ENCODE measurements around the gene ZRANB2. TPM values are rescaled to one million over a fixed set of nuclear protein-coding genes. Genes with fewer than 3 reads are reported as not detected.

Gene ZRANB2
- polyA plus RNA-seq, 1 donor from 2014 or later = 53.3 TPM

GRCh38 chr1:71046891-71047634 lies 33.8 kb downstream of the ZRANB2 start:
- Mint-ChIP-seq H3K4me1 (peaks cover 5 to 13% (median 6%) of the 10 kb centered on the region in 3 donors), H3K4me3 (peak overlapping the region; percentile 78 to 84 (median 82)), H3K27ac (no peak overlapping the region), H3K36me3 (no peaks in the 10 kb centered on the region), H3K9me3 (no peaks in the 10 kb centered on the region), H3K27me3 (peaks cover 35% of the 10 kb centered on the region)

GRCh38 chr1:71045463-71046028 lies 35.3 kb downstream of the ZRANB2 start:
- Mint-ChIP-seq H3K36me3 (no peaks in the 10 kb centered on the region), H3K27ac (no peak overlapping the region), H3K27me3 (peaks cover 35% of the 10 kb centered on the region), H3K4me1 (peaks cover 5 to 13% (median 6%) of the 10 kb centered on the region in 3 donors), H3K9me3 (no peaks in the 10 kb centered on the region), H3K4me3 (peak overlapping the region in 1 of 4 donors; percentile 57)

- H3K27ac Mint-ChIP-seq = no peak overlapping the region
- no peaks in the 10 kb centered on the region for H3K36me3 Mint-ChIP-seq
- peaks cover 5 to 11% (median 6%) of the 10 kb centered on the region in 3 donors for H3K4me1 Mint-ChIP-seq
- peaks cover 35% of the 10 kb centered on the region for H3K27me3 Mint-ChIP-seq
- no peaks in the 10 kb centered on the region for H3K9me3 Mint-ChIP-seq
- peak overlapping the region in 1 of 4 donors; percentile 57 for H3K4me3 Mint-ChIP-seq
These were observed 36.0 kb downstream of the ZRANB2 start for GRCh38 chr1:71044833-71045232.

- H3K36me3 Mint-ChIP-seq = no peaks in the 10 kb centered on the region
- peaks cover 29% of the 10 kb centered on the region for H3K27me3 Mint-ChIP-seq
- H3K4me3 Mint-ChIP-seq = no peak overlapping the region
These were observed 37.8 kb downstream of the ZRANB2 start for GRCh38 chr1:71043065-71043464.

GRCh38 chr1:71041806-71042205 lies 39.0 kb downstream of the ZRANB2 start:
- no peak overlapping the region for H3K4me3 Mint-ChIP-seq
- no peaks in the 10 kb centered on the region for H3K36me3 Mint-ChIP-seq
- no peak overlapping the region for H3K27ac Mint-ChIP-seq
- no peaks in the 10 kb centered on the region for H3K9me3 Mint-ChIP-seq
- peaks cover 0 to 4% (median 0%) of the 10 kb centered on the region in 3 donors for H3K4me1 Mint-ChIP-seq
- H3K27me3 Mint-ChIP-seq = peaks cover 24% of the 10 kb centered on the region

More at GRCh38 chr1:71043065-71043464, 37.8 kb downstream of the ZRANB2 start:
- H3K9me3 Mint-ChIP-seq = no peaks in the 10 kb centered on the region
- no peak overlapping the region for H3K27ac Mint-ChIP-seq
- peaks cover 3 to 7% (median 4%) of the 10 kb centered on the region in 3 donors for H3K4me1 Mint-ChIP-seq

GRCh38 chr1:71039661-71040262 lies 41.1 kb downstream of the ZRANB2 start:
- H3K27ac Mint-ChIP-seq = no peak overlapping the region
- H3K4me1 Mint-ChIP-seq = no peaks in the 10 kb centered on the region
- peaks cover 17% of the 10 kb centered on the region for H3K27me3 Mint-ChIP-seq

GRCh38 chr1:71038942-71039341 lies 41.9 kb downstream of the ZRANB2 start:
- Mint-ChIP-seq H3K4me1 (no peaks in the 10 kb centered on the region), H3K4me3 (no peak overlapping the region), H3K9me3 (no peaks in the 10 kb centered on the region), H3K27me3 (peaks cover 16% of the 10 kb centered on the region), H3K27ac (no peak overlapping the region), H3K36me3 (no peaks in the 10 kb centered on the region)

More at GRCh38 chr1:71039661-71040262, 41.1 kb downstream of the ZRANB2 start:
- Mint-ChIP-seq H3K36me3 (no peaks in the 10 kb centered on the region), H3K9me3 (no peaks in the 10 kb centered on the region), H3K4me3 (no peak overlapping the region)

GRCh38 chr1:71037829-71038620 lies 42.8 kb downstream of the ZRANB2 start:
- H3K4me3 Mint-ChIP-seq = no peak overlapping the region
- H3K27me3 Mint-ChIP-seq = peaks cover 16% of the 10 kb centered on the region
- H3K4me1 Mint-ChIP-seq = no peaks in the 10 kb centered on the region
- H3K9me3 Mint-ChIP-seq = no peaks in the 10 kb centered on the region
- no peaks in the 10 kb centered on the region for H3K36me3 Mint-ChIP-seq
- no peak overlapping the region for H3K27ac Mint-ChIP-seq

- Mint-ChIP-seq H3K27ac (no peak overlapping the region), H3K9me3 (no peaks in the 10 kb centered on the region), H3K27me3 (peaks cover 16% of the 10 kb centered on the region), H3K4me3 (peak overlapping the region in 1 of 4 donors; percentile 11), H3K36me3 (no peaks in the 10 kb centered on the region), H3K4me1 (no peaks in the 10 kb centered on the region)
These were observed 43.8 kb downstream of the ZRANB2 start for GRCh38 chr1:71037066-71037465.

- H3K27me3 Mint-ChIP-seq = peaks cover 14% of the 10 kb centered on the region
- peaks cover 0 to 2% (median 0%) of the 10 kb centered on the region in 3 donors for H3K9me3 Mint-ChIP-seq
- H3K4me3 Mint-ChIP-seq = no peak overlapping the region
- H3K4me1 Mint-ChIP-seq = no peaks in the 10 kb centered on the region
- H3K27ac Mint-ChIP-seq = no peak overlapping the region
- H3K36me3 Mint-ChIP-seq = no peaks in the 10 kb centered on the region
These were observed 47.7 kb downstream of the ZRANB2 start for GRCh38 chr1:71033136-71033535.

GRCh38 chr1:71031426-71031825 lies 49.4 kb downstream of the ZRANB2 start:
- Mint-ChIP-seq H3K36me3 (no peaks in the 10 kb centered on the region), H3K27ac (no peak overlapping the region), H3K27me3 (peaks cover 10% of the 10 kb centered on the region), H3K9me3 (peaks cover 0 to 2% (median 0%) of the 10 kb centered on the region in 3 donors), H3K4me1 (no peaks in the 10 kb centered on the region), H3K4me3 (no peak overlapping the region)

- no peak overlapping the region for H3K27ac Mint-ChIP-seq
- H3K36me3 Mint-ChIP-seq = no peaks in the 10 kb centered on the region
- peaks cover 4% of the 10 kb centered on the region for H3K27me3 Mint-ChIP-seq
- H3K9me3 Mint-ChIP-seq = peaks cover 0 to 2% (median 0%) of the 10 kb centered on the region in 3 donors
- no peaks in the 10 kb centered on the region for H3K4me1 Mint-ChIP-seq
- H3K4me3 Mint-ChIP-seq = no peak overlapping the region
These were observed 50.8 kb downstream of the ZRANB2 start for GRCh38 chr1:71030026-71030425.

GRCh38 chr1:71028981-71029380 lies 51.9 kb downstream of the ZRANB2 start:
- Mint-ChIP-seq H3K4me3 (no peak overlapping the region), H3K9me3 (peaks cover 0 to 2% (median 0%) of the 10 kb centered on the region in 3 donors), H3K4me1 (no peaks in the 10 kb centered on the region), H3K27ac (no peak overlapping the region), H3K27me3 (peaks cover 4% of the 10 kb centered on the region), H3K36me3 (no peaks in the 10 kb centered on the region)

GRCh38 chr1:71027991-71028390 lies 52.8 kb downstream of the ZRANB2 start:
- Mint-ChIP-seq H3K27ac (no peak overlapping the region), H3K4me1 (no peaks in the 10 kb centered on the region), H3K9me3 (peaks cover 0 to 2% (median 0%) of the 10 kb centered on the region in 3 donors), H3K4me3 (no peak overlapping the region), H3K36me3 (no peaks in the 10 kb centered on the region), H3K27me3 (peaks cover 4% of the 10 kb centered on the region)

GRCh38 chr1:71026093-71026492 lies 54.7 kb downstream of the ZRANB2 start:
- H3K4me3 Mint-ChIP-seq = no peak overlapping the region
- H3K36me3 Mint-ChIP-seq = no peaks in the 10 kb centered on the region
- peaks cover 2% of the 10 kb centered on the region for H3K27me3 Mint-ChIP-seq
- H3K27ac Mint-ChIP-seq = no peak overlapping the region
- peaks cover 0 to 2% (median 0%) of the 10 kb centered on the region in 3 donors for H3K9me3 Mint-ChIP-seq
- no peaks in the 10 kb centered on the region for H3K4me1 Mint-ChIP-seq
